ENCODE results near the gene FBN3.

GRCh38 chr19:8023371-8023770 lies 126.0 kb downstream of the FBN3 start:
- TF ChIP-seq POLR2A (IDR thresholded peaks at IDR 0.05) (no peak), CTCF (IDR thresholded peaks at IDR 0.05) (no peak), POLR2AphosphoS5 (IDR thresholded peaks at IDR 0.05) (no peak)

Data from gastroesophageal sphincter (tissue), 3 donors.